ENCODE data around the gene ABCC6.

ABCC6 gene

DNA sequence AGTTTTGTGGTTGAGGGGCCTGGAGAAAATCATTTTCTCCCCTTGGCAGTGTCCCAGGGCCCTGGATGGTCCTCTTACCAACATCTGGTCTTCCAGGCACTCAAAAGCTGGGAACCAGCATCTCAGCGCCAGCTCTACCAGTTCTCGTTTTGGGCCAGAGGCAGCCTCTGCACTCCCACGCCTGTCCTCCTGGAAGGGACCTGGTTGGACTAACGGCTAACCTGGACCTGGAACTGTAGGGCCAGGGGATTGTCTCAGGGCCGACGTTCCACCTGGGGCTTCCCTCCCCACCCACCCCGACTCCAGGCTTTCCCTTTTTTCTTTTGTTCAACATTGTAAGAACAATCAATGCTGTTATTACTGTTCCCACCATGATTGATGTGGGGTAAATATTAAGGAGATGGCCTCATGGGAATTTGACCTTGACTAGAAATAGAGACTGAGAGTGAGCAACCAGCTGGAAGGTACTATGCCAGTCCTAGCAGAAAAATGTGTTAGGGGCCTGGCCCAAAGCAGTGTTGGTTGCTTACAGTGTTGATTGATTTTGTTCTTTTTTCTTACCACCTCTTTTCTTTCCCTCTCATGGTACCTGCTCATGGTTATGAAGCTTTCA, 81.4 kb downstream of the ABCC6 start:
- no peak for DNase-seq (ENCODE audit: low spot score)

DNA sequence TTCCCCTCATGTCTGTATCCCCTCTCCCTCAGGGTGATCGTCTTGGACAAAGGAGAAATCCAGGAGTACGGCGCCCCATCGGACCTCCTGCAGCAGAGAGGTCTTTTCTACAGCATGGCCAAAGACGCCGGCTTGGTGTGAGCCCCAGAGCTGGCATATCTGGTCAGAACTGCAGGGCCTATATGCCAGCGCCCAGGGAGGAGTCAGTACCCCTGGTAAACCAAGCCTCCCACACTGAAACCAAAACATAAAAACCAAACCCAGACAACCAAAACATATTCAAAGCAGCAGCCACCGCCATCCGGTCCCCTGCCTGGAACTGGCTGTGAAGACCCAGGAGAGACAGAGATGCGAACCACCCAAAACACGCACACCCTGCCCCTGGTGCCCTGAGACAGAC, 82.2 kb downstream of the ABCC6 start:
- DNase-seq (ENCODE audit: low spot score), result no peak

DNA sequence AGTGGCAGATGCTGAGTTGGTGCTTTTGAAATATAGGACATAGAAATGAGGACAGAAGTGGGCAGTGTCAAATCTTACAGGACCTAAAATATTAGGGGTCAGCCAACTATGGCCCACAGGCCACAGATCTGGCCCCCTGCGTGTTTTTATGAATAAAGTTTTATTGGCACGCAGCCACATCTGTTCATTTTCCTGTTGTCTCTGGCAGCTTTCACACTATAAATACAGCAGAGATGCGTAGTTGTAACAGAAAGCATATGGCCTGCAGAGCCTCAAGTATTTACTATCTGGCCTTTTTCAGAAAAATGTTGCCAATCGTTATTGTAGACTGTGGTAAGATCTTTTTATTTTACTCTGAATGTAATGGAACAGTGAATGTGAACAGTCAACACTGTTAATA, 82.8 kb downstream of the ABCC6 start:
- DNase-seq (ENCODE audit: low spot score), result no peak

DNA sequence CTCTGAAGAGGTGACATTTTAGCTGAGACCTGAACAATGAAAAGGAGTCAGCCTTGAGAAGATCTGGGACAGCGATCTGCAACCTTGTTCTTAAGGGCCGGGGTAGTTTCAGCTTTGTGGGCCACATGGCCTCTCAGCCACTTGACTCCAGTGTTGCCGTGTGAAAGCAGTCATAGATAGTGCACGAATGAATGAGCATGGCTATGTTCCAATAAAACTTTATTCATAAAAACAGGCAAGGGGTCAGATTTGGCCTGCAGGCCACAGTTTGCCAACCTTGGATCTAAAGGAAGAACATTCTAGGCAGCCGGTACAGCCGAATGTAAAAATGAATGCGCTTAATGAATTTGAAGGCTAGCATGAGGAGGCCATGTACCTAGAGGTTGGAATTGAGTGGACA, 83.5 kb downstream of the ABCC6 start:
- no peak for DNase-seq (ENCODE audit: low spot score)

DNA sequence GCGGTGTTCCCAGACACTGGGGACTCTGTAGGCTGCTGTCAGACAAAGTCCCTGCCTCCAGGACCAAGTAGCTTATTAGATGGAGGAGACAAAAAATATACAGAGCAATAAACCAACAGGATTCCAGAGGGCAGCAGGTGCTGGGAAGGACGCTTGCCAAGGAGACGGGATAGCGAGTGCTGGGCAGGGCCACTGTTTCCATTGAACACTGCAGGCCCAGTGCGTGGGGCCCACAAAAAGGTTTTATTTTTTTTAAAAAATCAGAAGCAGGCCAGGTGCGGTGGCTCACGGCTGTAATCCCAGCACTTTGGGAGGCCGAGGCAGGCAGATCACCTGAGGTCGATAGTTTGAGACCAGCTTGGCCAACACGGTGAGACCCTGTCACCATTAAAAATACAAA, 84.2 kb downstream of the ABCC6 start:
- DNase-seq (ENCODE audit: low spot score), result no peak

DNA sequence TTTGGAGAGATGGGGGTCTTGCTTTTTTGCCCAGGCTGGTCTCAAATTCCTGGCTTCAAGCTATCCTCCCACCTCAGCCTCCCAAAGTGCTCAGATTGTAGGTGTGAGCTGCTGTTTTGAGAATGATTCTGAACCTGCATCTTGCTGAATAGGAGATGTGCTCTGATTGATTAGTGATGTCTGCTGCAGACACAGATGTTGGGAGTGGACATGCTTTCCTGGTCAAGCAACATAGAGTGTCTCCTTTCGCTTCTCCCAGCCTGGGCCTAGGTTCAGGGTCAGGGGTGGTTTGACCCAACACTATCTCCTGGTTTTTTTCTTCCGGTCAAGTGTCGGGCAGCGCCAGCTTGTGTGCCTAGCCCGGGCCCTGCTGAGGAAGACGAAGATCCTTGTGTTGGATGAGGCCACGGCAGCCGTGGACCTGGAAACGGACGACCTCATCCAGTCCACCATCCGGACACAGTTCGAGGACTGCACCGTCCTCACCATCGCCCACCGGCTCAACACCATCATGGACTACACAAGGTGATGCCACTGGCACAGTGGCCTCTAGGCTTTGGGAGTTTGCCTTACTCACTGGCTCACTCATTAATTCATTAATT, 85.2 kb downstream of the ABCC6 start:
- no peak for DNase-seq (ENCODE audit: low spot score)

DNA sequence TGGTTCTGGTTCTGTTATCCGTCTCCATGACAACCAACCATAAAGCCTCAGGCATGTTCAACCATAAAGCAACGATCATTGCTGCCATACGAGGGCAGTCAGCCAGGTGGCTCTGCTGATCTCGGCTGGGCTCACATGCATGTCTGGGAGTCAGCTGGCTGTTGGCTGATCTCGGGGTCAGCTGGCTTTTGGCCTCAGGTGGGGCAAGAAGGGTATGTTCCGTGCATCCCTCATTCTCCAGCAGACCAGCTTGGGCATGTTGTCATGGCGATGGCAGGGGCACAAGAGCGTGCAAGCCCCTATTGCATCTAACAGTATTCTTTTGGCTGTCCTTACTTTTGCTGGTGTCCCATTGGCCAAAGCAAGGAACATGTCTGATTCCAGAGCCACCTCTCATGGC, 86.2 kb downstream of the ABCC6 start:
- DNase-seq (ENCODE audit: low spot score), result no peak

DNA sequence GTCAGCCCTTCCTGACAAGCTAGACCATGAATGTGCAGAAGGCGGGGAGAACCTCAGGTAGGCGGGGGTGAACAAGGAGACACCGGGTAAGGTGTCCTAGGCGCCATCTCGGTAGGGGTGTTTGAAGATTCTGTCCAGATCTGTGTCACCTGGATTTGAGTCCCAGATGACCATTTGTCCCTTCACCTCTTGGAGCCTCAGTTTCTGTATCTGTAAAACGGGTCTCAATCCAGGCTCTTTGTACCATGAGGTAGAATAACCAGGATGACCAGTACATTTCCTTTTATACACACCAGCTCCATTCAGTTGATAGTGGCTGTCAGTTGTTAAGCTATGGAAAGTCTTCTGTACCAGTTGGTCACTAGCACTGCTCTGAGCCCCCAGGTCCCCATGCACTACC, 86.7 kb downstream of the ABCC6 start:
- no peak for DNase-seq (ENCODE audit: low spot score)

DNA sequence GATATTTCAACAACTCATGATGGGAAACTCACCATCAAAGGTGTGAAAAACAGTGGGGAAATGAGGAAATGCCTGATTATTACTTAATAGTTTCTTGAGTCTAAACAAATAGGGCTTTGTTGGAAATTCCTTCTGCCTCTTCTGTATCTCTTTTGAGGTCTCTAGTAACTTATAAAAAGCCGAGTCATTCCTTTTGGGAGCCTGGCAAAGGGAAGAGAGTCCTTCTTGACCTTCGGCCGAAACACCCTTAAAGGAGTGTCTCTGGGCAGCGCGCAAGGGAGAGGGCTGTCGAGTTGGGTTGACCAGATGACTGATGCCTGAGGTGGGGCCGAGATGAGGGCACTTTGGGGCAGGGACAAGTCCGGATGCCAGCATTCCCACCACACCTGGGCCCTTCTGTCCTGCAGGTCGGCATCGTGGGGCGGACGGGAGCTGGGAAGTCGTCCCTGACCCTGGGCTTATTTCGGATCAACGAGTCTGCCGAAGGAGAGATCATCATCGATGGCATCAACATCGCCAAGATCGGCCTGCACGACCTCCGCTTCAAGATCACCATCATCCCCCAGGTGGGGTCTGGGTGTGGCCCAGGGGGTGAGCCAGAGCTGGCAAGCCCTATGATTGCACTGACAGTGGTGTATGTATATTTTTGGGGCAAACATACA, 89.2 kb downstream of the ABCC6 start:
- peak; percentile 48 for DNase-seq (ENCODE audit: low spot score)

DNA sequence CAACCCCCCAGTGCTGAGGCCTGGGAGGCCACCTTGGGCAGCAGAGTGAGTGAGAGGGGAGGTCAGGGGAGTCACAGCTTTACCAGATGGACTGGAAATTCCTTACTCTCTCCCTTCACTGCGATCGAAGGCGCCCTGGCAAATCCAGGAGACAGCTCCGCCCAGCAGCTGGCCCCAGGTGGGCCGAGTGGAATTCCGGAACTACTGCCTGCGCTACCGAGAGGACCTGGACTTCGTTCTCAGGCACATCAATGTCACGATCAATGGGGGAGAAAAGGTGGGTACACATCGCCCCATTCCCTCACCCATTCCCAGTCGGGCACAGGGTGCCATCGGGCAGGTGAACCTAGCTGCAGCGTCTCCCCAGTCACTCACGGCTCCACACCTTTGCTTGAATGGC, 91.6 kb downstream of the ABCC6 start:
- DNase-seq (ENCODE audit: low spot score), result no peak

DNA sequence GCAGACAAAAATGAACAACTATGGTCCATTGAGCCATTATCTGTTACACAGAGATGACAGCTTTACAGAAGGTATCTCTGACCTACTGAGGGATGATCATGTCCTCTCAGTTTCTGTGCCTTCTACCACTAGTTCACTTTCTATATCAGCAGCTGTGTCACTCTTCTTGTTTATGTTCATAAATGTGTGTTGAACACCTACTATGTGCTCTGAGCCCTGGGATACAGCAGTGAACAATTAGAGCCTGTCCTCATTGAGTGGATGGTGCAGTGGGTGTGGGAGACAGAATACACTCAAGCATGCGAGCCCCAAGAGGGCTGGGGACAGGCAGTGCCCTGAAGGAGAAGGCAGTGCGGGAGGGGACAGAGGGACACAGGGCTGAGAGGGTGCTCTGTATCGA, 92.1 kb downstream of the ABCC6 start:
- no peak for DNase-seq (ENCODE audit: low spot score)

DNA sequence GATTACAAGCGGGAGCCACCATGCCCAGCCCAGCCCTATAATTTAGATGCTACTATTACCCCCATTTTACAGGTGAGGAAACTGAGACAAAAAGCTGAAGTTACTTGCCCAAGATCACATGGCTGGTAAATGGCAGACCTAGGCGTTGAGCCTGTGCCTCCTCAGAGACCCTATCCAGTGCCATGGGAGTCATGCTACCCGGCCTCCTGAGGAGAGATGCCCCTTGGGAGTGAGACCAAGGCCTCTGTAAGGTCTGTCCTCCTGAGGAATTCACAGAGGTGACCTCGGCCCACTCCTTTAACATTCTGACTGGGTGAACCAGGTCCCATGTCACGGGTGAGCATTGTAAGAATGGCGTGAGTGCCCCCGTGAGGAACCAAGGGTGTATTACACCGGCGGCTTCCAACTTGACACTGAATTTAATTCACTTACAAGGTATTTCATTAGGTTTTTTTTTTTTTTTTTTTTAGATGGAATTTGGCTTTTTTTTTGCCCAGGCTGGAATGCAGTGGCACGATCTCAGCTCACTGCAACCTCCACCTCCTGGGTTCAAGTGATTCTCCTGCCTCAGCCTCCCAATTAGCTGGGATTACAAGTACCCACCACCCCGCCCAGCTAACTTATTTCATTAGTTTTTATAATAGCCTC, 95.7 kb downstream of the ABCC6 start:
- peak; percentile 80 for DNase-seq (ENCODE audit: low spot score)

DNA sequence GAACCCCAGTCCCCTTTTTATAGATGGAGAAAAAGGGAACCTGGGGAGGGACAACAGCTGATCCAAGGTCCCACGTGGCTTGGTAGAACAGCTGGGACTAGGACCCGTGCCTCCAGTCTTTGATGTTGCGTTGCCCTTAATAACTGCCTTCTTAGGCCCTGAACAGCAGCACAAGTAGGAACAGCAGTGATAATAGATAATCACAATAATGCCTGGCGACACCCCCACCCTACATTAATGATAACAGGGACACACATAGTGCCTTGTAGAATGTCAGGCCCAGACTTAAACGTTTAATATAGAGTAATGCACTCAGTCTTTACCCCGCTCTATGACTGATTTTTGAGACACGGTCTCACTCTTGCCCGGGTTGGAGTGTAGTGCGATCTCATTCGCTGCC, 96.4 kb downstream of the ABCC6 start:
- no peak for DNase-seq (ENCODE audit: low spot score)

DNA sequence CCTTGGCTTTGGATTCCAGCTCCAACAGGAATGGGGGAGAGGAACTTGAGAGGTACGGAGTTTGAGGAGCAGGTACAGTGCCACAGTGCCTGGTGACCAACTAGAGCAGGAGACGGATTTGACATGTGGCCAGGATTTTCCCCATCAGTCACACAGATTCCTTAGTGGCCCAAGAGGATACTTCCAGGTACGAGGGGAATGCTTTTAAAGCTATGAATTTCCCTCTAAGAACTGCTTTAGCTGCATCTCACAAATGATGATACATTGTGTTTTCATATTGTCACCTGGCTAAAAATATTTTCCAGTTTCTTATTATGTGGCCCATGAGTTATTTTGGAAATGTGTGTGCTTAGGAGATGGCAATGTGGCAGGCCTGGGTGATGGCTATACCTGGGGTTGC, 98.3 kb downstream of the ABCC6 start:
- no peak for DNase-seq (ENCODE audit: low spot score)

DNA sequence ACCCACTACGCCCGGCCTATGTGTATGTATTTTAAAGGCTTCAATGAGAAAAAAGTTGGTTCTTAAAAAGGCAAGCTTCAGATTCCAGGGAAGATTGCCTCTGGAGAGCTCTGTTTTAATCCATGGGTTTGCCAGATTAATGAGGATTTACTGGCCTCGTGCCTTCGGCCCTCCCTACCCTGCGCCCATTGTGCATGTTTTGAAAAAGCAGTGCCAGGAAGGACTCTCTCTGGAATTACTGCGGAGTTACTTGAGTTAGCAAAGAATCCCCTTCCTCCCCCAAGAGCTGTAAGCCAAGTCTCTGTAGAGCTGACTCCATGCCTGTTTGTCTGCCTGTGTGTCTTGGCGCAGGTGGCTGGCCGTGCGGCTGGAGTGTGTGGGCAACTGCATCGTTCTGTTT, 98.9 kb downstream of the ABCC6 start:
- DNase-seq (ENCODE audit: low spot score), result no peak

DNA sequence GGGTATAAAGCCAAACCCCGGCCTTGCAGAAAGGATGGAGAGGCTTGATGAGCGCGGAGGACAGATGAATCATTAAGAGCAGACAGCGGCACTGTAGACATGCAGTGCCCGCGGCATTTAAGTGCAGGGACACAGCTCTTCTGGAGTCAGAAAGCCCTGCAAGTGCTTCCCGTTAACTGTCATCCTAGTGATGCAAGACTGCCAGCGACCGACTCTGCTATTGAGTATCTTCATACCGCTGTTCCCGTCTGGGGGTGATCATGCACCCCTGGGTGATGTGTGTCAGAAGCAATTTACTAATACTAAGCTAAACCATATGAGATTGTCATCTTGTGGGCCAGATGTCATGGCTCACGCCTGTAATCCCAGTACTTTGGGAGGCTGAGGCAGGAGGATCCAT, 101.0 kb downstream of the ABCC6 start:
- no peak for DNase-seq (ENCODE audit: low spot score)

DNA sequence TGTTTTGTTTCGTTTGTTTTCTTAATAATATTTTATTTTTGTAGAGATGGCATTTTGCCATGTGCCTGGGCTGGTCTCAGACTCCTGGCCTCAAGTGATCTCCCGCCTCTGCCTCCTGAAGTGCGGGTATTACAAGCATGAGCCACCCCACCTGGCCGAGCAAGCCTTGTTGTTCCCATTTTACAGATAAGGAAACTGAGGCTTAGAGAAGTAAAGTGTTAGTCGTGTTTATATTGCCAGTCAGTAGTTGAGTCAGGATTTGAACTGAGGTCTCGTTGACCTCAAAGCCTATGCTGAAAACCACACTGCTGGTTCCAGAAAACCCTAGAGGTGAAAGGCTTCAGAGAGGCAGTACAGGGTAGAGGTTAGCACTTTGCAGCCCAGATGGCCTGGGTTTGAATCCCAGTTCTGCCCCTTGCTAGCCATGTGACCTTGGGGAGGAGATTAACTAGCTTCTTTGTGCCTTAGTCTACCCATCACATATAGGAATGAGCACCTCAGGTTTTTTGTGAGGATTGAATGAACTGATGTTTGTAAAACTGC, 102.0 kb downstream of the ABCC6 start:
- DNase-seq (ENCODE audit: low spot score), result no peak

DNA sequence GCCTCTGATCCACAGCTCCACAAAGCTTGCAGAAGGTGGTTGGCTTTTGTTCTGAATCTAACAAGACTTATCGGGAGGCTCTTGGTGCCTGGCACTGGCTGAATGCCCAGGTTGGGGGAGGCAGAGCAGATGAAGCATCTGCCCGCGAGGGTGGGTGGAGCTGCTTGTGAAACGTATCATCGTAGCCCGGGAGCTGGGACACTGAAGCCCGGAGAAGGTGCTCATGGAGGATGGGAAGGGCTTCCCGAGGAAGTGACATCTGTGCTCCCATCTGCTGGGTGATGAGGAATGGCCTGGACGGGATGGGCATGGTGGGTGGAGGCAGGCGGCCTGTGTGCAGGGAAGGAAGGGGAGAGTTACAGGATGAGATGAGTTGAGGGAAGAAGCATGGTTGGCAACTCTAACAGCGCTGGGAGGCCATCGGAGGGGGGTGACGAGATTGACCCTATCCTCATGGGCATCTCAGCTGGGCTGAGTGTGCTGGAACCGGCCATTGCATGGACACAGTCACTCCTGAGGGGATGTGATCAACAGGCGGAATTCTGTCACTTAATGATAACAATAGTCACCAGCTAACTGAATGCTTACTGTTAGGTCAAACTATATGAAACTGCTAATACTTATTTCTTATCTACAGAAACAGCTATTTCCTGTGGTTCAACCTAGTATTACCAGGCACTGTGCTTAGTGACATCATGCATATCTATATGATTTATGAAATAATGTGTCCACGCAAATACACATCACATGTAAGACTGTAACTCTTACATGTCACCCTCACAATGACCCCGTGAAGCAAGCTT, 102.7 kb downstream of the ABCC6 start:
- DNase-seq (ENCODE audit: low spot score), result no peak

DNA sequence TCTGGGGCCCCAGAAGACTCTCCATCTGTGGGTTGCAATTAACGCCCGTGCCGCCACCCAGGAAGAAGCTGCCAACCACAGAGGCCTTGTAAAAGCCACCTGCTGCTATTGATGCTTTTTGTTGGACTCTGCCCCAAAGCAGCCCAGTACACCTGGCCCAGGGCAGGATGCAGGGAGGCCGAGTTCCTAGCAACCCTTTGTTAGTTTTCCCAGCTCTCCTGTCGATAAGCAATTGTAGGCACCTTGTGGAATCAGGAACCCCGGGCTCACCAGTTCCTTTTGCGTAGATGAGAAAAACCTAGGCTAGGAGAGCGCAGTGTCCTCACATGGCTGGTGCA, 103.3 kb downstream of the ABCC6 start:
- no peak for DNase-seq (ENCODE audit: low spot score)

DNA sequence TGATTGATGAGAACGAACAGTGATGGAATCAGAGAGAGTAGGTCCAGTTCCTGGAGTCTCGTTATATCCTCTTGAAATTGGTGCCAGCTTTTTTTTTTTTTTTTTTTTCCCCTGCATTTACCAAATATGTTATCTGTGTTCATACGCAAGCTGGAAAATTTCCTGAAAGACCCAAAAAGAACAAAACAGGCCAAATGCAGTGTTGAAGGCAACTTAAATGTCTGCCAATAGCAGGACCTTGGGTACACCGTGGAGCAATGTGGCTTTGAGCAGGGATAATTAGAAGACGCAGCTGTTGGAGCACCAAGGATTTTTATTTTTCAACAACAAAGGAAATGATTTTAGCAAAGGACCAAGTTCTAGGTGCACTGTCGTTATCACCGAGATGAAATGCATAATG, 105.0 kb downstream of the ABCC6 start:
- DNase-seq (ENCODE audit: low spot score), result no peak

DNA sequence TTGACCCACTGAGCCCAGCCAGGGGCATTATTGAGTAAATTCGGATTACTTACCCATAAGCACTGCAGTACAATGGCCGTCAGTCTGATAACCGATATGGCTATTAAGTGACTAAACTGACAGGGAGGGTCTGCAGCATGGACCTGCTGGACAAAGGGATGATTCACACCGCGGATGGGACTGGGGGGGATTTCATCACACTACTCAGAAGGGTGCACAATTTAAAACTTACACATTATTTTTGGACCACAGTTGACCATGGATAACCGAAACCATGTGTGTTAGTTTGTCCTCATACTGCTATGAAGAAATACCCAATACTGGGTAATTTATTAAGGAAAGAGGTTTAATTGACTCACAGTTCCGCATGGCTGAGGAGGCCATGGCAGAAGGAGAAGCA, 106.5 kb downstream of the ABCC6 start:
- no peak for DNase-seq (ENCODE audit: low spot score)

DNA sequence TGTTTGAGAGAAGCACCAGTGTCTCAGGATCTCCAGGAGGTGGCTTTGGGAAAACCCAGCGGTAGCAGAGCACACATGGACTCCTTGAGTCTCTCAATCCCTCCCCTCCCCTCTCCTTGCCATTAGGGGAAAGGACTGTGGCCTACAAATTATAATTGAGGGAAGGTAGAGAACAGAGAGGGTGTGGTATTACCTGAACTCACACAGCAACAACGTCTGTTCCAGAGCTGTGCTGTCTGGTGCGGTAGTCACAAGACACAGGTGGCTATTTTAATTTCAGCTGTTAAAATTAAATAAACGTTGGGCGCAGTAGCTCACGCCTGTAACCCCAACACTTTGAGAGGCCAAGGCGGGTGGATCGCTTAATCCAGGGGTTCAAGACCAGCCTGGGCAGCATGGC, 110.2 kb downstream of the ABCC6 start:
- no peak for DNase-seq (ENCODE audit: low spot score)

All from COLO829 (cell line).